IMR-90 (cell line): Measurements from ENCODE around the gene IVL. TPM values are rescaled to one million over a fixed set of nuclear protein-coding genes. Genes with fewer than 3 reads are reported as not detected.

Experiments used
- ATAC-seq: fragments of 200-7000 bp; cut with Tn5 transposase; 2 replicates; pipeline ENCODE4 v1.9.1; 2020; ENCODE audit warnings: low read depth, mild to moderate bottlenecking, moderate library complexity
- BruUV-seq: library from RNA; stranded (reverse); fragments of 400-500 nt; replicated peaks from 2 replicates; lab custom pipeline; 2021; lab: Mats Ljungman, UMichigan
- CTCF ChIA-PET: fragments of 300-600 bp; formaldehyde crosslinking; extraction: SDS; loops from one replicate; lab custom pipeline; 2021; ENCODE audit warnings: antibody characterized with exemption; lab: Yijun Ruan, JAX
- POLR2A ChIA-PET: fragments of 300-600 bp; sonication (Branson Sonifier 250); formaldehyde crosslinking; loops from one replicate; lab custom pipeline; 2022; ENCODE audit warnings: antibody characterized with exemption; ENCODE audit not compliant: unreplicated experiment; lab: Charles Lee
- DNase-seq: peaks from one replicate; pipeline ENCODE4 v3.0.0; 2013
- H2AFZ ChIP-seq: replicated peaks from 2 replicates; pipeline ENCODE3; 2013; ENCODE audit warnings: low read length, mild to moderate bottlenecking; ENCODE audit not compliant: poor library complexity
- H2AK5ac ChIP-seq: 2 replicates; pipeline ENCODE4 v1.6.1; 2013; ENCODE audit warnings: low read depth, low read length, inconsistent platforms
- H2AK9ac ChIP-seq: replicated peaks from 2 replicates; pipeline ENCODE3; 2013; ENCODE audit warnings: mild to moderate bottlenecking, low read depth, low read length, moderate library complexity; ENCODE audit not compliant: poor library complexity
- H2BK120ac ChIP-seq: 2 replicates; pipeline ENCODE4 v1.6.1; 2013; ENCODE audit warnings: low read depth, low read length, inconsistent platforms
- H2BK15ac ChIP-seq: 3 replicates; pipeline ENCODE4 v1.6.1; 2013; ENCODE audit warnings: low read depth, low read length, inconsistent platforms
- H2BK20ac ChIP-seq: 2 replicates; pipeline ENCODE4 v1.6.1; 2013; ENCODE audit warnings: low read depth, mild to moderate bottlenecking, inconsistent platforms, low read length, moderate library complexity
- H2BK5ac ChIP-seq: 2 replicates; pipeline ENCODE4 v1.6.1; 2013; ENCODE audit warnings: mild to moderate bottlenecking, low read depth, low read length, inconsistent platforms; ENCODE audit not compliant: poor library complexity, severe bottlenecking
- H3K14ac ChIP-seq: replicated peaks from 2 replicates; pipeline ENCODE4 v1.6.1; 2013; ENCODE audit warnings: low read depth, low read length, inconsistent platforms
- H3K18ac ChIP-seq: 2 replicates; pipeline ENCODE4 v1.6.1; 2013; ENCODE audit warnings: low read depth, low read length, control low read depth
- H3K23ac ChIP-seq: 2 replicates; pipeline ENCODE4 v1.6.1; 2013; ENCODE audit warnings: low read depth, low read length, inconsistent platforms
- H3K27ac ChIP-seq: 2 replicates; pipeline ENCODE4 v1.5.1; 2013; ENCODE audit warnings: mild to moderate bottlenecking, control low read depth, low read length; ENCODE audit not compliant: insufficient read depth
- H3K27me3 ChIP-seq: 2 replicates; pipeline ENCODE4 v1.6.1; 2013; ENCODE audit warnings: low read length; ENCODE audit not compliant: control insufficient read depth, insufficient read depth
- H3K36me3 ChIP-seq: 2 replicates; pipeline ENCODE4 v1.6.1; 2013; ENCODE audit warnings: low read length, mixed read lengths; ENCODE audit not compliant: control insufficient read depth, insufficient read depth
- H3K4ac ChIP-seq: 2 replicates; pipeline ENCODE4 v1.6.1; 2013; ENCODE audit warnings: low read depth, low read length, inconsistent platforms
- H3K4me1 ChIP-seq: 2 replicates; pipeline ENCODE4 v1.6.1; 2013; ENCODE audit warnings: low read length, mixed read lengths; ENCODE audit not compliant: control insufficient read depth, insufficient read depth
- H3K4me2 ChIP-seq: 2 replicates; pipeline ENCODE4 v1.6.1; 2013; ENCODE audit warnings: low read depth, mild to moderate bottlenecking, control low read depth, low read length, moderate library complexity
- H3K4me3 ChIP-seq: 2 replicates; pipeline ENCODE4 v1.5.1; 2013; ENCODE audit warnings: low read depth, mild to moderate bottlenecking, control low read depth, low read length, moderate library complexity; ENCODE audit not compliant: insufficient read depth
- H3K56ac ChIP-seq: 2 replicates; pipeline ENCODE4 v1.6.1; 2013; ENCODE audit warnings: low read length, inconsistent platforms; ENCODE audit not compliant: insufficient read depth; ENCODE audit errors: extremely low read depth
- H3K79me1 ChIP-seq, 2 experiments: 2 replicates each; pipeline ENCODE4 v1.6.1; 2013; ENCODE audit warnings: low read length in 2 of 2, inconsistent platforms in 1 of 2, low read depth in 1 of 2
- H3K9ac ChIP-seq: 2 replicates; pipeline ENCODE4 v1.6.1; 2013; ENCODE audit warnings: low read depth, low read length, control low read depth
- H3K9me1 ChIP-seq: 2 replicates; pipeline ENCODE4 v1.6.1; 2013; ENCODE audit warnings: low read length, inconsistent platforms; ENCODE audit not compliant: insufficient read depth
- H3K9me3 ChIP-seq: 2 replicates; pipeline ENCODE4 v1.6.1; 2013; ENCODE audit warnings: low read length; ENCODE audit not compliant: control insufficient read depth, insufficient read depth
- H4K20me1 ChIP-seq: 2 replicates; pipeline ENCODE4 v1.6.1; 2013; ENCODE audit warnings: low read length, inconsistent platforms; ENCODE audit not compliant: insufficient read depth
- H4K5ac ChIP-seq: 2 replicates; pipeline ENCODE4 v1.6.1; 2013; ENCODE audit warnings: mild to moderate bottlenecking, low read depth, low read length, control low read depth
- H4K8ac ChIP-seq, 2 experiments: 2 replicates each; pipeline ENCODE4 v1.6.1; 2013; ENCODE audit warnings: low read depth in 2 of 2, low read length in 2 of 2, control low read depth in 1 of 2, inconsistent platforms in 1 of 2
- H4K91ac ChIP-seq: 2 replicates; pipeline ENCODE4 v1.6.1; 2013; ENCODE audit warnings: low read depth, low read length, inconsistent platforms; ENCODE audit not compliant: insufficient read depth
- MAFK ChIP-seq: IDR thresholded peaks from 2 replicates; pipeline ENCODE4 v1.6.1; 2012; ENCODE audit warnings: low read depth, low read length, improper control_type of control experiment
- RAD21 ChIP-seq: IDR thresholded peaks from 2 replicates; pipeline ENCODE4 v1.6.1; 2012; ENCODE audit warnings: low read length, improper control_type of control experiment
- WGBS, 2 experiments: methylation state at CpG; one replicate each; pipeline versions ENCODE4 v1.1.5 to v1.1.7; 2013; ENCODE audit warnings: missing lambda C conversion rate in 2 of 2; ENCODE audit not compliant: insufficient read length in 1 of 2; ENCODE audit errors: extremely low coverage in 2 of 2; 5-methylcytosine and 5-hydroxymethylcytosine counted together
- dilution Hi-C: fragments of 300-500 bp; cut with HindIII; formaldehyde crosslinking; loops from one replicate; pipeline ENCODE4 v1.14.3; 2018; ENCODE audit warnings: low sequenced_read_pairs; ENCODE audit not compliant: unreplicated experiment
- in situ Hi-C: fragments of 300-500 bp; cut with MboI; formaldehyde crosslinking; loops from 3 replicates; pipeline ENCODE4 v1.14.3; 2019; ENCODE audit warnings: low sequenced_read_pairs, inconsistent platforms, mixed read lengths
- intact Hi-C: fragments of 100-400 bp; cut with micrococcal nuclease; formaldehyde crosslinking; loops from 2 replicates; pipeline ENCODE4 v1.10.0; 2022
- polyA plus RNA-seq, 3 experiments: library from polyadenylated mRNA; depleted of rRNA; stranded (reverse); fragments of >200 nt; gene quantifications; 2 replicates each; pipeline ENCODE4 v1.2.3, GENCODE V29; 2012; ENCODE audit warnings: low replicate concordance in 1 of 3
- total RNA-seq: library from RNA; depleted of rRNA; stranded (reverse); fragments of >200 nt; gene quantifications from 2 replicates; pipeline ENCODE4 v1.2.3, GENCODE V29; 2012

Gene IVL
- total and polyA plus RNA-seq, 2 of the 4 experiments (the other 2 are of a cell fraction): not detected

- in situ Hi-C loops: no loop called here
Measured at GRCh38 chr1:152901631-152902030, 6.7 kb upstream of the IVL start.

More at GRCh38 chr1:152901631-152902030, 6.7 kb upstream of the IVL start:
- no peak overlapping the region for H3K14ac ChIP-seq
- no peak overlapping the region for H2AK5ac ChIP-seq
- CTCF ChIA-PET: no interaction called here
- no peak overlapping the region for H2BK20ac ChIP-seq
- dilution Hi-C loops (no loop called here), intact Hi-C loops (no loop called here)
- H3K9ac ChIP-seq: no peak overlapping the region
- POLR2A ChIA-PET: no interaction called here
- no peak overlapping the region for H3K4me3 ChIP-seq
- H4K8ac ChIP-seq: no peak overlapping the region
- H3K4me1 ChIP-seq: no peaks in the 10 kb centered on the region
- H2BK15ac ChIP-seq: no peak overlapping the region
- no peak overlapping the region for H4K5ac ChIP-seq
- H2AFZ ChIP-seq: no peak overlapping the region
- H2BK5ac ChIP-seq: no peak overlapping the region
- TF ChIP-seq MAFK (no peak), RAD21 (no peak)
- ATAC-seq (no peak), DNase-seq (no peak)
- H3K27ac ChIP-seq: no peak overlapping the region
- no peak overlapping the region for H2AK9ac ChIP-seq
- no peak overlapping the region for H3K4me2 ChIP-seq
- H3K4ac ChIP-seq: no peak overlapping the region
- H3K36me3 ChIP-seq: no peaks in the 10 kb centered on the region
- no peaks in the 10 kb centered on the region for H3K27me3 ChIP-seq
- BruUV-seq: no TSS peak
- no peaks in the 10 kb centered on the region for H4K20me1 ChIP-seq
- no peaks in the 10 kb centered on the region for H3K9me3 ChIP-seq
- no peak overlapping the region for H2BK120ac ChIP-seq
- WGBS, 2 experiments: no CpG with 5 or more reads among the region's 5 CpGs
- no peaks in the 10 kb centered on the region for H3K9me1 ChIP-seq
- H4K91ac ChIP-seq: no peak overlapping the region
- H3K23ac ChIP-seq: no peak overlapping the region
- H3K18ac ChIP-seq: no peak overlapping the region
- H3K56ac ChIP-seq: no peak overlapping the region
- H3K79me1 ChIP-seq: no peaks in the 10 kb centered on the region
